MM.1S (cell line): ENCODE data around the gene CD53.
"Not testable (repeated sequence)": the region's sequence is repeated elsewhere in the genome, so short reads cannot be mapped to it uniquely, and the experiment has no call there.

Experiments
- DNase-seq: peaks from one replicate; pipeline ENCODE4 v3.0.0-alpha.2; 2015
- H2AFZ ChIP-seq: fragments of 300-600 bp; sonication (generic); 2 replicates; pipeline ENCODE4 v1.6.0; 2016; ENCODE audit warnings: antibody characterized with exemption, low read length
- H3F3A ChIP-seq: fragments of 300-600 bp; sonication (generic); 2 replicates; pipeline ENCODE4 v1.6.1; 2016; ENCODE audit warnings: mild to moderate bottlenecking, antibody characterized with exemption, low read length, moderate library complexity, mixed read lengths; ENCODE audit not compliant: insufficient read depth
- H3K27ac ChIP-seq: fragments of 300-600 bp; sonication (generic); 2 replicates; pipeline ENCODE4 v1.5.1; 2016; ENCODE audit warnings: mild to moderate bottlenecking, low read length
- H3K27me3 ChIP-seq: fragments of 300-600 bp; sonication (generic); replicated peaks from 2 replicates; pipeline ENCODE4 v1.6.0; 2016; ENCODE audit warnings: low read length; ENCODE audit not compliant: insufficient read depth
- H3K36me3 ChIP-seq: fragments of 300-600 bp; sonication (generic); replicated peaks from 2 replicates; pipeline ENCODE4 v1.6.1; 2016; ENCODE audit warnings: mild to moderate bottlenecking, low read length, mixed read lengths; ENCODE audit not compliant: insufficient read depth
- H3K4me1 ChIP-seq: fragments of 300-600 bp; sonication (generic); 2 replicates; pipeline ENCODE4 v1.6.1; 2016; ENCODE audit warnings: low read length, mixed read lengths
- H3K4me2 ChIP-seq: fragments of 300-600 bp; sonication (generic); 2 replicates; pipeline ENCODE4 v1.6.0; 2016; ENCODE audit warnings: low read depth, low read length
- H3K4me3 ChIP-seq: fragments of 300-600 bp; sonication (generic); 2 replicates; pipeline ENCODE4 v1.5.1; 2016; ENCODE audit warnings: low read length, mixed read lengths
- H3K79me2 ChIP-seq: fragments of 300-600 bp; sonication (generic); 2 replicates; pipeline ENCODE4 v1.6.1; 2016; ENCODE audit warnings: mixed run types, low read length, mixed read lengths
- H3K9ac ChIP-seq: fragments of 300-600 bp; sonication (generic); 2 replicates; pipeline ENCODE4 v1.6.1; 2016; ENCODE audit warnings: low read length, mixed read lengths
- H3K9me2 ChIP-seq: fragments of 300-600 bp; sonication (generic); replicated peaks from 2 replicates; pipeline ENCODE4 v1.6.1; 2016; ENCODE audit warnings: mild to moderate bottlenecking, low read length, mixed read lengths; ENCODE audit not compliant: insufficient read depth
- H3K9me3 ChIP-seq: fragments of 300-600 bp; sonication (generic); replicated peaks from 2 replicates; pipeline ENCODE4 v1.6.1; 2016; ENCODE audit warnings: mild to moderate bottlenecking, low read length, mixed read lengths; ENCODE audit not compliant: insufficient read depth
- H4K20me1 ChIP-seq: fragments of 300-600 bp; sonication (generic); 2 replicates; pipeline ENCODE4 v1.6.1; 2016; ENCODE audit warnings: mild to moderate bottlenecking, low read length, moderate library complexity, mixed read lengths; ENCODE audit not compliant: insufficient read depth
- EZH2 ChIP-seq: fragments of 300-600 bp; sonication (generic); optimal IDR thresholded peaks from 2 replicates; pipeline ENCODE3; 2017; ENCODE audit warnings: low read depth, mild to moderate bottlenecking, antibody characterized with exemption, low read length, mixed read lengths
- EZH2phosphoT487 ChIP-seq: fragments of 300-600 bp; sonication (generic); IDR thresholded peaks from 2 replicates; pipeline ENCODE4 v1.6.1; 2018; ENCODE audit warnings: antibody characterized with exemption, low read length
- TF ChIP-seq, protein P1 (sequence below): fragments of 300-600 bp; sonication (generic); IDR thresholded peaks from 2 replicates; pipeline ENCODE4 v1.5.1; 2016; ENCODE audit warnings: antibody characterized with exemption, low read length, mixed read lengths

The CD53 gene

DNA sequence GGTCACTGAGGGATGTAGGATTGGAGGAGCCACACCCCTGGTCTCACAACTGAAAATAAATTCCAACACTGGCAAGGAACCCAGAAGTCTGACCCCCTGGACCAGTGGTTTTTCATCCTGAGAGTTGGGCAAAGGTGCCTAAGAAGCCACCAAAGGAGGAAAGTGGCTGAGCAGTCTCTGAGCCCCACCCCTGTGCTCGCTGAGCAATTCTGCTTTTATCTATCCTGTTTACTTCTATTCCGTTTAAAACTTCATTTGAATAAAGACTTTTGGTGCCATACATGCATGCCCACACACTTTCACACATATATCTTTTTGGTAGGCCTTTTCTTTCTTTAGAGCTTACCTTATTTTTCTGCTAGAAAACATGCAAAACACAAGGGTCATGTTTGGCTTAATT lies 13.9 kb upstream of the CD53 start:
- H3K9ac ChIP-seq = no peak overlapping the region
- H3K9me3 ChIP-seq = no peaks in the 10 kb centered on the region
- no peaks in the 10 kb centered on the region for H3K9me2 ChIP-seq
- H4K20me1 ChIP-seq = no peaks in the 10 kb centered on the region
- TF ChIP-seq EZH2phosphoT487 (no peak), EZH2 (no peak)
- TF ChIP-seq, protein P1, sequence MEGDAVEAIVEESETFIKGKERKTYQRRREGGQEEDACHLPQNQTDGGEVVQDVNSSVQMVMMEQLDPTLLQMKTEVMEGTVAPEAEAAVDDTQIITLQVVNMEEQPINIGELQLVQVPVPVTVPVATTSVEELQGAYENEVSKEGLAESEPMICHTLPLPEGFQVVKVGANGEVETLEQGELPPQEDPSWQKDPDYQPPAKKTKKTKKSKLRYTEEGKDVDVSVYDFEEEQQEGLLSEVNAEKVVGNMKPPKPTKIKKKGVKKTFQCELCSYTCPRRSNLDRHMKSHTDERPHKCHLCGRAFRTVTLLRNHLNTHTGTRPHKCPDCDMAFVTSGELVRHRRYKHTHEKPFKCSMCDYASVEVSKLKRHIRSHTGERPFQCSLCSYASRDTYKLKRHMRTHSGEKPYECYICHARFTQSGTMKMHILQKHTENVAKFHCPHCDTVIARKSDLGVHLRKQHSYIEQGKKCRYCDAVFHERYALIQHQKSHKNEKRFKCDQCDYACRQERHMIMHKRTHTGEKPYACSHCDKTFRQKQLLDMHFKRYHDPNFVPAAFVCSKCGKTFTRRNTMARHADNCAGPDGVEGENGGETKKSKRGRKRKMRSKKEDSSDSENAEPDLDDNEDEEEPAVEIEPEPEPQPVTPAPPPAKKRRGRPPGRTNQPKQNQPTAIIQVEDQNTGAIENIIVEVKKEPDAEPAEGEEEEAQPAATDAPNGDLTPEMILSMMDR = no peak
- H3K27ac ChIP-seq = no peak overlapping the region
- H2AFZ ChIP-seq = no peak overlapping the region
- no peaks in the 10 kb centered on the region for H3K4me1 ChIP-seq
- no peaks in the 10 kb centered on the region for H3K36me3 ChIP-seq
- H3F3A ChIP-seq = no peaks in the 10 kb centered on the region
- H3K27me3 ChIP-seq = no peaks in the 10 kb centered on the region
- H3K4me3 ChIP-seq = no peak overlapping the region
- H3K4me2 ChIP-seq = no peak overlapping the region
- no peaks in the 10 kb centered on the region for H3K79me2 ChIP-seq
- no peak for DNase-seq

- Histone ChIP-seq H3K36me3 (no peaks in the 10 kb centered on the region), H3K4me2 (no peak overlapping the region), H3K9me3 (no peaks in the 10 kb centered on the region), H3K27me3 (no peaks in the 10 kb centered on the region), H3K9me2 (no peaks in the 10 kb centered on the region), H3K4me3 (no peak overlapping the region), H3K4me1 (no peaks in the 10 kb centered on the region), H4K20me1 (no peaks in the 10 kb centered on the region), H3K9ac (no peak overlapping the region), H3K79me2 (no peaks in the 10 kb centered on the region), H3K27ac (no peak overlapping the region), H2AFZ (no peak overlapping the region), H3F3A (no peaks in the 10 kb centered on the region)
- no peak for DNase-seq
- TF ChIP-seq, protein P1 = no peak
- TF ChIP-seq EZH2 (no peak), EZH2phosphoT487 (no peak)
These were observed 12.8 kb upstream of the CD53 start for GRCh38 chr1:110860174-110860573.

DNA sequence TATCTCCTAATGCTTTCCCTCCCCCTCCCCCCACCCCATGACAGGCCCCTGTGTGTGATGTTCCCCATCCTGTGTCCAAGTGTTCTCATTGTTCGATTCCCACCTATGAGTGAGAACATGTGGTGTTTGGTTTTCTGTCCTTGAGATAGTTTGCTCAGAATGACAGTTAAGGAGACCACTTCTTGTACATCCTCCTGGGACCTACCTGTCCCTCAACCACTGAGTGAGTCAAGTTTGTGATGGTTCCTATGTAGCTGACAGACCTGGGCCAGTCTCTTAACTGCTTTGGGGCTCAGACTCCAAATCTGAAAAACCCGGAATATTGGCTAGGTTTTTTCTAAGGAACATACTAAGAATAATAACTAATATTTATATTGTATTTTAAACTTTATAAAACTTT lies 12.3 kb upstream of the CD53 start:
- not testable (repeated sequence) for DNase-seq, H3K27me3 ChIP-seq, H4K20me1 ChIP-seq, H3K9me3 ChIP-seq, H2AFZ ChIP-seq, H3F3A ChIP-seq, H3K4me1 ChIP-seq, H3K27ac ChIP-seq, H3K36me3 ChIP-seq, H3K9me2 ChIP-seq, H3K9ac ChIP-seq, H3K79me2 ChIP-seq, H3K4me2 ChIP-seq, H3K4me3 ChIP-seq

GRCh38 chr1:110861942-110862341 lies 11.0 kb upstream of the CD53 start:
- not testable (repeated sequence) for H3K79me2 ChIP-seq, H3K27ac ChIP-seq, H2AFZ ChIP-seq, H3K27me3 ChIP-seq, H3K4me3 ChIP-seq, H4K20me1 ChIP-seq, H3K9ac ChIP-seq, H3K9me2 ChIP-seq, H3K4me1 ChIP-seq, H3K9me3 ChIP-seq, H3K36me3 ChIP-seq, H3K4me2 ChIP-seq, H3F3A ChIP-seq, DNase-seq
